IMR-90 (cell line): Measurements from ENCODE around the gene ATP4A.

ENCODE experiments used
- CEBPB ChIP-seq: IDR thresholded peaks from 2 replicates; pipeline ENCODE4 v1.6.1; 2012; ENCODE audit warnings: low read depth, low read length, improper control_type of control experiment
- CTCF ChIP-seq: conservative IDR thresholded peaks from 2 replicates; pipeline ENCODE4 v1.5.1; 2012; ENCODE audit warnings: mild to moderate bottlenecking, low read depth, low read length, improper control_type of control experiment
- ELK1 ChIP-seq: fragments of 150-350 bp; IDR thresholded peaks from 2 replicates; pipeline ENCODE4 v1.6.1; 2016; ENCODE audit warnings: low read depth, mild to moderate bottlenecking, low read length, moderate library complexity, borderline replicate concordance
- POLR2A ChIP-seq: IDR thresholded peaks from 2 replicates; pipeline ENCODE4 v1.6.1; 2012; ENCODE audit warnings: mild to moderate bottlenecking, low read depth, low read length
- RAD21 ChIP-seq: IDR thresholded peaks from 2 replicates; pipeline ENCODE4 v1.6.1; 2012; ENCODE audit warnings: low read length, improper control_type of control experiment

DNA sequence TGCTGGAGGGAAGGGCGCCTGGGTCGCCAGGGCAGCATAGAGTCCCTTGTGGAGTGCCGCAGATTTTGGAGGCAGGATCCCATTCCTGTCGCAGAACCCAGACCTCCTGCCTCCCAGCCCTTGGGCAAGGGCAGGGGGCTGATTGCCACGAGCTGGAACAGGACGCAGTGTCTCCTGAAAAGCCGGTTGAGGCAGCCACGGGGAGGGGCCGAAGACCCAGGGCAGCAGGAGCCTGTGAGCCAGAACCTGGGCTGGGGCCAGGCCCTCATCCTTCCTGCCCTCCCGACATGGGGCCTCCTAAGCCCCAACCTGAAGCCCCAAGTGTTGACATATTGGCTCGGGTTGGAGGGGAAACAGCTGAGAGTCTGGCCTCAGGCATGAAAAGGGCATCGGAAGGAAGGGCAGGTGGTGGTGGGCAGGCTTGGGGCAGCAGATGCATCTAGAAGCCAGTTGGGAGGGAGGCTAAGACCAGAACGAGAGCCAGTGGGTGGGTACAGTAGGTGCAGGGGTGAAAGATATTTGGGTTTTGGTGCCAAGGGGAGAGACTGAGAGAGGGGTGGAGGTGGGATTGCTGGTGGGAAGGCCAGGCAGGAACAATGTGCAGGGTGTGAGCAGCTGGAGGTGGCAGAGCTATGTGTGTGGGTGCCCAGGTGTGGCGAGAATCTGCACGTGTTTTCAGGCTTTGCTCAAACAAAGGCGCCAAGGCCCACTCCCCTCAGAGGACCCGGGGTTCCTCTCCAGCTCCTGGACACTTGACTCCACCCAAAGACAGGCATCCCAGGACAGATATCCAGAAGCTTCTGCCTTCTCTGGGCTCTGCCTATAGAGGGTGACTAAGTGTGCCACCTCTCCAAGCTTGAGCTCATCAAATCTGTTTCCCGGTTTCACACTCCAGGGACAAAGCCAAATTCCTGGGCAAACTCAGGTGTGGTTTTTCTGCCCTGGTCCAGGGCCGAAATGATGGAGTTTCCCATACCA lies 33.9 kb downstream of the ATP4A start:
- TF ChIP-seq CEBPB (no peak), ELK1 (no peak), CTCF (no peak), POLR2A (no peak), RAD21 (no peak)
